22Rv1 (cell line): ENCODE data around the gene SFR1.

Experiments used
- H3K27ac ChIP-seq: fragments of 450-650 bp; 2 replicates; pipeline ENCODE4 v1.5.1; 2017
- ZFX ChIP-seq: fragments of 450-650 bp; IDR thresholded peaks from 2 replicates; pipeline ENCODE4 v1.6.1; 2017; ENCODE audit warnings: antibody characterized with exemption, borderline replicate concordance
- TF ChIP-seq, protein P1 (sequence below): fragments of 450-650 bp; IDR thresholded peaks from 2 replicates; pipeline ENCODE4 v1.5.1; 2017; ENCODE audit warnings: mild to moderate bottlenecking

Gene SFR1

DNA sequence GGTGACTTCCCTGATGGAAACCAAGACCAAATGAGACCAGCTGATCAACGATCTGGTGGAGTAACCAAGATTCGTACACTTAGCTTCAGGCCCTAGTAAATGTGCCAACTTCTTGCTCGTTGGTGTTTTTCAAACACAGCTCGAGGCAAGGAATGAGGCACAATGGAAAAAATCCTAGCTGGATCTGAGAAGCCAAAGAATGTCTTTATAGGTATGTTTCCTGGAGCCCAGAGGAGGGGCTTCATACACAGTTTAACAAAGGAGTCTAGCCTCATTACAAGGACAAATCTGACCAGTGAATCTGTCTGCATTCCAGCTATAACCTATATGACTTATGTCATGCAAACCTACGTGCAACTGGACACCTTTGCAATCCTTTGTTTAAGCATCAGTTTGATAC lies 40.0 kb upstream of the SFR1 start:
- H3K27ac ChIP-seq, result no peak overlapping the region
- TF ChIP-seq ZFX, result no peak
- TF ChIP-seq, protein P1, sequence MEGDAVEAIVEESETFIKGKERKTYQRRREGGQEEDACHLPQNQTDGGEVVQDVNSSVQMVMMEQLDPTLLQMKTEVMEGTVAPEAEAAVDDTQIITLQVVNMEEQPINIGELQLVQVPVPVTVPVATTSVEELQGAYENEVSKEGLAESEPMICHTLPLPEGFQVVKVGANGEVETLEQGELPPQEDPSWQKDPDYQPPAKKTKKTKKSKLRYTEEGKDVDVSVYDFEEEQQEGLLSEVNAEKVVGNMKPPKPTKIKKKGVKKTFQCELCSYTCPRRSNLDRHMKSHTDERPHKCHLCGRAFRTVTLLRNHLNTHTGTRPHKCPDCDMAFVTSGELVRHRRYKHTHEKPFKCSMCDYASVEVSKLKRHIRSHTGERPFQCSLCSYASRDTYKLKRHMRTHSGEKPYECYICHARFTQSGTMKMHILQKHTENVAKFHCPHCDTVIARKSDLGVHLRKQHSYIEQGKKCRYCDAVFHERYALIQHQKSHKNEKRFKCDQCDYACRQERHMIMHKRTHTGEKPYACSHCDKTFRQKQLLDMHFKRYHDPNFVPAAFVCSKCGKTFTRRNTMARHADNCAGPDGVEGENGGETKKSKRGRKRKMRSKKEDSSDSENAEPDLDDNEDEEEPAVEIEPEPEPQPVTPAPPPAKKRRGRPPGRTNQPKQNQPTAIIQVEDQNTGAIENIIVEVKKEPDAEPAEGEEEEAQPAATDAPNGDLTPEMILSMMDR, result no peak

DNA sequence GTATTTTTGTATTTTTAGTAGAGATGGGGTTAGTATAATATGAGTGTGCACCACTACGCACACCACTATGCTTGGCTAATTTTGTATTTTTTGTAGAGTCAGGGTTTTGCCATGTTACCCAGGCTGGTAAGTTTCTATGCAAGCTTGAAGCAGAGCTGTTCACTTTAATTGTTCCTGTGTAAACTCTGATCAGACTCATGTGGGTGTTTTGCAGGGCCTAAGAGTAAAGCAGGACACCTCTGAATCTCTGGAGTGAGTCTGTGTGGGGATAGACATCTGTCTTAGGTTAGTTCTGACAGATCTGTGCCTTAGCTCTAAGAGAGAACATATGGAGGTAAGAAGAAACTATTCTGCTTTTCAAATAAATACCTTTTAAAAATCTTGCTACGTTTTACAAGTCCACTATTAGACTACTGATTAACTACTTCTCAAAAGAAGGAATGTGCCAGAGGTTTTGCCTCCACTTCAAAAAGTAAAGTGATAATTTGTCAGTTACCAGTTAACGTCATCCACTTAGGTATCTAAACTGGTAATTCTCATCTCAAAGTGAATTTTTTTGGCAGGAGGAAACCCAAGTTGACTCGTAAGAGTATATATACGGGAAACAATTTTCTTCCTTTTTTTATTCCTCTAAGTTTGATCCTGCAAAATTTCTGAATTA lies 37.4 kb upstream of the SFR1 start:
- TF ChIP-seq, protein P1, result no peak
- no peak for TF ChIP-seq ZFX
- H3K27ac ChIP-seq, result no peak overlapping the region

DNA sequence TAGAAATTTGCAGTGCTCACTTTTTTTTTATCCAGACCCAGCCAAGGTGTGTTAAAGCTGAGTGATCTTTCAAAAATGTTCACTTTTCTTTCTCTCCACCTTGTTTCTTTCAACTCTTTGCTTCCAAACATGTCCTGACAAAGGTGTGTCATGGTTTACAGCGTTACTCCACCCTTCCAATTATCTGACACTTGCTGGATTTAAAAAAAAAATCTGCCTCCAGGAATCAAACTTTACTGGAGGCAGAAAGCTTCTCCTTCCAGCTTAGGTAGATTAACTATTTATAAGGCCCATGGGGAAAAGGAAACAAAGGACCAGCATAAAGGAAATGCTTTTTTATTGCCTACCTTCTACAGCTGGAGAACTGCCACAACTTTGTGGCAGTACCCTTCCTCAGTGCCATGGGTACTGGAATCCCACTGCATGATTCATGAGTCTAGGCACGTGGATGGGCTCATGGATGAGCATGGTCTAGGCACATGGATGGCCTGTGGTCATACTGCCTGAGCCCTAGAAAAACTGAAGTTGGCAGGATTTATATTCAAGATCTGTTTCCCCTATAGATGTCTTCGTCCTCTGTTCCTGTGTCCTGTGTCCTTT lies 36.1 kb upstream of the SFR1 start, which contains the start of gene COL17A1:
TSS of gene COL17A1 (minus strand) at position 80 of the 600 bp plus-strand sequence. CDS start 5,207 bp downstream, outside the sequence.
- no peak for TF ChIP-seq ZFX
- TF ChIP-seq, protein P1, result no peak
- no peak within 1 kb of the TSS for H3K27ac ChIP-seq

DNA sequence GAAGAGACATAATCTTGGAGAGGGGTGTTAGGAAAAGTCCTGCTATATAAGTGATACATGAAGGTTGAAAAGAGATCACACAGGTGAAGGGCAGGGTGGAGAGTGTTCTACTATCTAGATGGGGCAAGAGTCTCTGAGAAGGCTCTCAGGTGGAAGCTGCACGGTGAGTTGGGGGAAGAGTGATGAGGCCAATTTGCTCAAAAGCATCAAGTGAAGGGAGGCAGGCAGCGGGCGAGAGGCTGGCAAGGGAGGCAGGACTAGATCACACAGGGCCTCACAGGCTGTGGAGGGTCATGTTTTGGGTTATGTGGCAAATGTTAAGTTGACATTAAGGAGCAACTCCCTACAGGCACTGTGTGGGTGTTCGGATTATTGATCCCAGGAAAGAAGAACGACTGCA lies 33.7 kb upstream of the SFR1 start:
- H3K27ac ChIP-seq, result no peak overlapping the region
- TF ChIP-seq ZFX, result no peak
- TF ChIP-seq, protein P1, result no peak

DNA sequence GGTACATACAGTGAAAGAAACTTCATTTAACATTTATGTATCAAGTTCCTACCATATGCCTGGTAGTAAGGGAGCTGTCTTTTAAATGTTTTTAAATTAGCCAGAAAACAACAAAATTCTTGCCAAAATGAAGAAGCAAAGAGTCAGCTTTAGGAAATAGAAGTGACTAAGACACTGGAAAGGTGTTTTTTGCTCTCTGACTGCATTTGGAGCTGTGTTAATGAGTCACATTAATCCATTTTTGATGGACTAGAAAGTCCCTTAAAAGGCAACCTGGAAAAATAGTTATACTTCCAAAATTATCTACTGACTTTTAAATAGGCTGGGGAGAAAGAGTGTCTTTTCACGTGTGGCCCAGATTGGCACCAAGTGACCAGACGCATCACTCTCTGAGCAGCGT lies 32.4 kb upstream of the SFR1 start:
- TF ChIP-seq, protein P1, result no peak
- TF ChIP-seq ZFX, result no peak
- H3K27ac ChIP-seq, result no peak overlapping the region

DNA sequence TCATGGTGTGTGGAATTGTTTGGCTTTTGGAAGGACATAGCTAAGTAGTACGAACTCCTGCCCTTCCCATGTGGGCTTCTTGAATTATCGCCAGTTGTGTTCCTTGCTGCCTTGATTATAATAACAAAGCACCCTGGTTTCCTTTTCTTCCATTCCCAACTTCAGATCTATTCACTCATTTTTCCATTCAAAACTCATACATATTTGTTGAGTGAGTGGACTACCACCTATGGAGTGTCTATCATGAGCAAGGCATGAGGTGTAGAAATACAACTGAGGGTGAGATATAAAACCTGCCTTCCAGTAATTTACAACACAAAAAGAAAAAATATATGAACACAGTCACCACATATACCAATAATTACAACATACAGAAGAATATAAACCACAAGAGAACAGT lies 31.4 kb upstream of the SFR1 start:
- TF ChIP-seq, protein P1, result no peak
- no peak for TF ChIP-seq ZFX
- H3K27ac ChIP-seq, result no peak overlapping the region

DNA sequence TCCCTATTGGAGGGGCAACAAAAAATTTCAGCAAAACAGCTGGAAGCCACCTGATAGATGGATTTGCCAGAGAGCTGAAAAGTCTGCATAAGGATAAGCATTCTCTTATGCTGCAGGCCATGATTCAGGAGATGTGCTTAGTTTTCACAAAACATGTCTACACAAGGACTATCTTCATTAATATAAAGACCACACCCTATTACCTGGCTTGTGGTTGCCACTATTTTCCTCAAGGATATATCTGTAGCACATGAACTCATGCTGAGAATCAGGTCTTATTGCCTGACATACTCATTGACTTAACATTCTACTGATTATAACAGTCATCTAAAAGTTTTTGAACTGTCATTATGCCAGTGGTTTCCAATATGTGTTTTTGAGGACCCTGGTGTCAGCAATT lies 29.2 kb upstream of the SFR1 start:
- TF ChIP-seq, protein P1, result no peak
- TF ChIP-seq ZFX, result no peak
- H3K27ac ChIP-seq, result no peak overlapping the region
